Astrocyte (in vitro differentiated cells and primary cell): ENCODE data around the gene CEACAM18. TPM values are rescaled to one million over a fixed set of nuclear protein-coding genes. Genes with fewer than 3 reads are reported as not detected.

ENCODE experiments used
- DNase-seq: peaks from one replicate; pipeline ENCODE4 v3.0.0-alpha.2; 2010; ENCODE audit warnings: low read depth
- FAIRE-seq: peaks from 2 replicates; lab custom pipeline; 2011; peaks lifted over from hg19 to GRCh38; lab: Jason Lieb, UNC
- H2AFZ ChIP-seq: 2 replicates; pipeline ENCODE4 v1.6.0; 2012; ENCODE audit warnings: low read depth, low read length, inconsistent platforms
- H3K27ac ChIP-seq: 2 replicates; pipeline ENCODE4 v1.5.1; 2011; ENCODE audit warnings: low read depth, low read length, inconsistent platforms
- H3K27me3 ChIP-seq: 2 replicates; pipeline ENCODE4 v1.6.0; 2011; ENCODE audit warnings: low read length, inconsistent platforms; ENCODE audit not compliant: insufficient read depth
- H3K36me3 ChIP-seq: 2 replicates; pipeline ENCODE4 v1.5.1; 2011; ENCODE audit warnings: low read length, inconsistent platforms; ENCODE audit not compliant: insufficient read depth
- H3K4me1 ChIP-seq: 2 replicates; pipeline ENCODE4 v1.5.1; 2011; ENCODE audit warnings: low read length, inconsistent platforms; ENCODE audit not compliant: insufficient read depth
- H3K4me2 ChIP-seq: 2 replicates; pipeline ENCODE4 v1.6.0; 2012; ENCODE audit warnings: low read length, inconsistent platforms
- H3K4me3 ChIP-seq: 2 replicates; pipeline ENCODE4 v1.5.1; 2011; ENCODE audit warnings: low read depth, mild to moderate bottlenecking, low read length, inconsistent platforms; ENCODE audit not compliant: insufficient read depth
- H3K79me2 ChIP-seq: 2 replicates; pipeline ENCODE4 v1.6.0; 2012; ENCODE audit warnings: mild to moderate bottlenecking, low read length, inconsistent platforms; ENCODE audit not compliant: insufficient read depth
- H3K9ac ChIP-seq: 2 replicates; pipeline ENCODE4 v1.6.0; 2012; ENCODE audit warnings: mild to moderate bottlenecking, low read length, inconsistent platforms
- H3K9me3 ChIP-seq: 2 replicates; pipeline ENCODE4 v1.5.1; 2012; ENCODE audit warnings: low read depth, mild to moderate bottlenecking, low read length, inconsistent platforms; ENCODE audit not compliant: insufficient read depth
- H4K20me1 ChIP-seq: 2 replicates; pipeline ENCODE4 v1.6.0; 2012; ENCODE audit warnings: low read length, inconsistent platforms; ENCODE audit not compliant: insufficient read depth
- H3K27ac Mint-ChIP-seq: one replicate; pipeline ENCODE4 v1.8.0; 2021; ENCODE audit warnings: mild to moderate bottlenecking, mixed read lengths; ENCODE audit not compliant: unreplicated experiment
- H3K27me3 Mint-ChIP-seq: one replicate; pipeline ENCODE4 v1.8.0; 2021; ENCODE audit warnings: low read depth, mixed read lengths; ENCODE audit not compliant: unreplicated experiment
- H3K36me3 Mint-ChIP-seq: one replicate; pipeline ENCODE4 v1.8.0; 2021; ENCODE audit warnings: low read depth, mixed read lengths; ENCODE audit not compliant: unreplicated experiment
- H3K4me1 Mint-ChIP-seq: one replicate; pipeline ENCODE4 v1.8.0; 2021; ENCODE audit warnings: low read depth, mixed read lengths; ENCODE audit not compliant: unreplicated experiment
- H3K4me3 Mint-ChIP-seq: one replicate; pipeline ENCODE4 v1.8.0; 2021; ENCODE audit warnings: mild to moderate bottlenecking, moderate library complexity, mixed read lengths; ENCODE audit not compliant: unreplicated experiment
- H3K9me3 Mint-ChIP-seq: one replicate; pipeline ENCODE4 v1.8.0; 2021; ENCODE audit warnings: mild to moderate bottlenecking, mixed read lengths; ENCODE audit not compliant: unreplicated experiment
- CTCF ChIP-seq: IDR thresholded peaks from 2 replicates; pipeline ENCODE4 v1.5.1; 2011; ENCODE audit warnings: low read depth, mild to moderate bottlenecking, inconsistent platforms, low read length, moderate library complexity; ENCODE audit not compliant: insufficient read depth
- EZH2 ChIP-seq: IDR thresholded peaks from 2 replicates; pipeline ENCODE4 v1.6.1; 2012; ENCODE audit warnings: mild to moderate bottlenecking, low read length, inconsistent platforms; ENCODE audit not compliant: insufficient read depth
- total RNA-seq: library from RNA; stranded (reverse); gene quantifications from 2 replicates; pipeline ENCODE4 v1.2.1, GENCODE V29; 2021

Gene CEACAM18
- total RNA-seq, 1 donor from 2014 or later: not detected

GRCh38 chr19:51524666-51525264 is 46.4 kb downstream of the CEACAM18 start:
- TF ChIP-seq CTCF (no peak), EZH2 (no peak)
- no peaks in the 10 kb centered on the region for H3K4me1 ChIP-seq
- no peaks in the 10 kb centered on the region for H3K36me3 ChIP-seq
- H3K4me1 Mint-ChIP-seq: no peaks in the 10 kb centered on the region
- no peak overlapping the region for H3K9ac ChIP-seq
- H2AFZ ChIP-seq: no peak overlapping the region
- H3K27me3 Mint-ChIP-seq: no peaks in the 10 kb centered on the region
- FAIRE-seq (no peak), DNase-seq (no peak)
- H3K79me2 ChIP-seq: no peaks in the 10 kb centered on the region
- H3K4me2 ChIP-seq: no peak overlapping the region
- H3K9me3 Mint-ChIP-seq: peaks cover 8% of the 10 kb centered on the region
- H3K9me3 ChIP-seq: no peaks in the 10 kb centered on the region
- H4K20me1 ChIP-seq: no peaks in the 10 kb centered on the region
- no peak overlapping the region for H3K27ac Mint-ChIP-seq
- H3K4me3 ChIP-seq: no peak overlapping the region
- H3K27ac ChIP-seq: no peak overlapping the region
- no peaks in the 10 kb centered on the region for H3K27me3 ChIP-seq
- H3K36me3 Mint-ChIP-seq: no peaks in the 10 kb centered on the region
- H3K4me3 Mint-ChIP-seq: no peak overlapping the region

GRCh38 chr19:51525651-51526050 is 47.3 kb downstream of the CEACAM18 start:
- H3K4me1 Mint-ChIP-seq: no peaks in the 10 kb centered on the region
- Histone ChIP-seq H3K9me3 (no peaks in the 10 kb centered on the region), H4K20me1 (no peaks in the 10 kb centered on the region), H3K79me2 (no peaks in the 10 kb centered on the region), H3K27ac (no peak overlapping the region), H3K4me3 (no peak overlapping the region), H3K36me3 (no peaks in the 10 kb centered on the region), H2AFZ (no peak overlapping the region), H3K4me1 (no peaks in the 10 kb centered on the region), H3K4me2 (no peak overlapping the region), H3K27me3 (no peaks in the 10 kb centered on the region), H3K9ac (no peak overlapping the region)
- no peak for TF ChIP-seq CTCF
- no peak for TF ChIP-seq EZH2
- H3K4me3 Mint-ChIP-seq: no peak overlapping the region
- H3K36me3 Mint-ChIP-seq: no peaks in the 10 kb centered on the region
- no peaks in the 10 kb centered on the region for H3K27me3 Mint-ChIP-seq
- peaks cover 8% of the 10 kb centered on the region for H3K9me3 Mint-ChIP-seq
- DNase-seq: no peak
- no peak overlapping the region for H3K27ac Mint-ChIP-seq
- no peak for FAIRE-seq

- Histone ChIP-seq H3K36me3 (no peaks in the 10 kb centered on the region), H3K4me2 (no peak overlapping the region), H3K4me3 (no peak overlapping the region), H3K4me1 (no peaks in the 10 kb centered on the region), H3K9ac (no peak overlapping the region), H4K20me1 (no peaks in the 10 kb centered on the region), H2AFZ (no peak overlapping the region), H3K9me3 (no peaks in the 10 kb centered on the region), H3K27ac (no peak overlapping the region), H3K79me2 (no peaks in the 10 kb centered on the region), H3K27me3 (no peaks in the 10 kb centered on the region)
- H3K4me1 Mint-ChIP-seq: no peaks in the 10 kb centered on the region
- H3K4me3 Mint-ChIP-seq: no peak overlapping the region
- DNase-seq (no peak), FAIRE-seq (no peak)
- no peak overlapping the region for H3K27ac Mint-ChIP-seq
- TF ChIP-seq EZH2 (no peak), CTCF (no peak)
- H3K36me3 Mint-ChIP-seq: no peaks in the 10 kb centered on the region
- H3K27me3 Mint-ChIP-seq: peaks cover 1% of the 10 kb centered on the region
- peaks cover 4% of the 10 kb centered on the region for H3K9me3 Mint-ChIP-seq
These were observed 51.0 kb downstream of the CEACAM18 start for GRCh38 chr19:51529301-51529700.
